Fibroblast of mammary gland (primary cell): ENCODE data around the gene WDR82.

Experiments
- DNase-seq: peaks from one replicate; pipeline ENCODE4 v3.0.0-alpha.2; 2010; ENCODE audit warnings: low read depth
- H3K4me3 ChIP-seq: 2 replicates; pipeline ENCODE4 v1.5.1; 2011; ENCODE audit warnings: low read depth, mild to moderate bottlenecking, low read length, moderate library complexity; ENCODE audit not compliant: control insufficient read depth
- TF ChIP-seq, protein P1 (sequence below): conservative IDR thresholded peaks from 2 replicates; pipeline ENCODE4 v1.5.1; 2011; ENCODE audit warnings: low read depth, low read length, inconsistent platforms; ENCODE audit not compliant: control insufficient read depth, insufficient read depth

The WDR82 gene

DNA sequence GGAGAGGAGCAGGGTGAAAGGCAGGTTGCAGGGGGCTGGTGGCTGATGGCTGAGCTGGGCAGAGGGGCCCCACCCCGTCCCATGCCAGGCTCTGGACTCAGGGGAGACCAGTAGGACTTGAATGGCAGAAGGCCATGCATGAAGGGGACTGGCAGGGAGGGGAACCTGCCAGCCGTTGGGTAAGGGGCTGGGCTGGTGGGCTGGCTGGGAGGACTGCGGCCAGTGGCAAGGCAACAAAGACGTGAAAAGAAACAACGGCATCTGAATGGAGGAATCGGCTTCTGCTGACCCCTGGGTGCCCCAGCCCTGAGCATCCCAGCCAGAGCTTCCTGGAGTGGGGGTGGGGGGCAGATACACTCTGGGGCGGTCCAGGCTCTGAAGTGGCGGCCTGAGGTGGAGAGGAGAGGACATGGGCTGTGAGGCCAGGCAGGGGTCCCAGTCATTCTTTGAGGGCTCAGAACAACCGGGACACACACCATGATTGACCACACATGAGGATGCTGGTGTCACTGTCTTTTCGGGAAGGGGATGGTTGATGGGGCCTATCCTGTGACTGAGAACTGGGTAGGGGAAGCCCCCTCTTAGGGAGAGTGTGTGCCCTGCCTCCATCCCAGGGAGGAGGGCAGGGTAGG is 20.9 kb upstream of the WDR82 start:
- no peak overlapping the region for H3K4me3 ChIP-seq
- no peak for DNase-seq
- TF ChIP-seq, protein P1, sequence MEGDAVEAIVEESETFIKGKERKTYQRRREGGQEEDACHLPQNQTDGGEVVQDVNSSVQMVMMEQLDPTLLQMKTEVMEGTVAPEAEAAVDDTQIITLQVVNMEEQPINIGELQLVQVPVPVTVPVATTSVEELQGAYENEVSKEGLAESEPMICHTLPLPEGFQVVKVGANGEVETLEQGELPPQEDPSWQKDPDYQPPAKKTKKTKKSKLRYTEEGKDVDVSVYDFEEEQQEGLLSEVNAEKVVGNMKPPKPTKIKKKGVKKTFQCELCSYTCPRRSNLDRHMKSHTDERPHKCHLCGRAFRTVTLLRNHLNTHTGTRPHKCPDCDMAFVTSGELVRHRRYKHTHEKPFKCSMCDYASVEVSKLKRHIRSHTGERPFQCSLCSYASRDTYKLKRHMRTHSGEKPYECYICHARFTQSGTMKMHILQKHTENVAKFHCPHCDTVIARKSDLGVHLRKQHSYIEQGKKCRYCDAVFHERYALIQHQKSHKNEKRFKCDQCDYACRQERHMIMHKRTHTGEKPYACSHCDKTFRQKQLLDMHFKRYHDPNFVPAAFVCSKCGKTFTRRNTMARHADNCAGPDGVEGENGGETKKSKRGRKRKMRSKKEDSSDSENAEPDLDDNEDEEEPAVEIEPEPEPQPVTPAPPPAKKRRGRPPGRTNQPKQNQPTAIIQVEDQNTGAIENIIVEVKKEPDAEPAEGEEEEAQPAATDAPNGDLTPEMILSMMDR = no peak

GRCh38 chr3:52298149-52299098 is 20.0 kb upstream of the WDR82 start:
- TF ChIP-seq, protein P1 = no peak
- no peak overlapping the region for H3K4me3 ChIP-seq
- DNase-seq = no peak

GRCh38 chr3:52297242-52298148 is 19.0 kb upstream of the WDR82 start:
- H3K4me3 ChIP-seq = no peak overlapping the region
- no peak for DNase-seq
- TF ChIP-seq, protein P1 = no peak

DNA sequence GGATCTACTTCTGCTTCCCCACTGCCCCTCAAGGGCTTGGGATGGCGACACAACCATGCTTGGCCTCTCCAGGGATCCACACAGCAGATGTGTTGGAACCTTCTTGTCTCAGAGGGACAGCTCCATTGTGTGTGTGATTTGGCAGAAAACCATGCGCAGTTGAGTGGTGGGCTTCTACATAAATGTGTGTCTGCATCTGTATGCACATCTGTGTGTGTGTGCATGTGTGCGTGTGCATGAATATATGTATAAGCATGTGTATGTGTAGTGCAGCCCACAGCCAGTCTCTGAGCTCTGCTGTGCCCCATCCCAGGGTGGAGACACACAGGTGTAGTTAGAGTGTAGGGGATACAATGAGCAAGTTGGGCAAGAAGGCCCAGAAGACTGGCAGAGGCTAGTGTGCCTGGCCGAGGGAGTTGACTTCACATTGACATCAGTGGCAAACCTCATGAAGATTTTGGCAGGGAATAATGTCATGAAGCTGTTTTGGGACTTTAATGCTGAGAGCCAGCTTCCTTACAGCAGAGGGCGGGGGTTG is 17.3 kb upstream of the WDR82 start:
- H3K4me3 ChIP-seq = no peak overlapping the region
- DNase-seq = no peak
- TF ChIP-seq, protein P1 = no peak

GRCh38 chr3:52294320-52295150 is 16.1 kb upstream of the WDR82 start:
- no peak overlapping the region for H3K4me3 ChIP-seq
- TF ChIP-seq, protein P1 = no peak
- DNase-seq = no peak
